Heart left ventricle (tissue), 16 donors: ENCODE results near the gene C14orf132. TPM values are rescaled to one million over a fixed set of nuclear protein-coding genes. Genes with fewer than 3 reads are reported as not detected.

Source experiments
- ATAC-seq, 4 donors: fragments of 200-7000 bp; cut with Tn5 transposase; one replicate each; pipeline ENCODE4 v1.9.1; 2020 to 2022; ENCODE audit warnings: moderate library complexity in 4 of 4, mild to moderate bottlenecking in 3 of 4, moderate number of reproducible peaks in 1 of 4
- DNase-seq, 5 donors: peaks; one replicate each; pipeline ENCODE4 v3.0.0-alpha.2; 2020
- H3K27ac ChIP-seq, 12 donors: fragments of 200-600 bp; sonication (generic) in 4 of 12; one replicate each; pipeline versions ENCODE4 v1.5.0 to v1.8.0; 2016 to 2022; ENCODE audit warnings: mild to moderate bottlenecking in 2 of 12
- H3K27me3 ChIP-seq, 9 donors: fragments of 200-600 bp; sonication (generic) in 2 of 9; one replicate each; pipeline versions ENCODE4 v1.5.1 to v1.8.0; 2016 to 2022; ENCODE audit warnings: mild to moderate bottlenecking in 3 of 9
- H3K36me3 ChIP-seq, 9 donors: fragments of 200-600 bp; sonication (generic) in 2 of 9; one replicate each; pipeline versions ENCODE4 v1.5.0 to v1.8.0; 2018 to 2022; ENCODE audit warnings: mild to moderate bottlenecking in 2 of 9
- H3K4me1 ChIP-seq, 12 donors: fragments of 200-600 bp; sonication (generic) in 4 of 12; one replicate each; pipeline versions ENCODE4 v1.5.0 to v1.8.0; 2016 to 2022; ENCODE audit warnings: mild to moderate bottlenecking in 3 of 12
- H3K4me3 ChIP-seq, 12 donors: fragments of 200-600 bp; sonication (generic) in 4 of 12; one replicate each; pipeline versions ENCODE4 v1.5.0 to v1.8.0; 2017 to 2022; ENCODE audit warnings: mild to moderate bottlenecking in 9 of 12, moderate library complexity in 4 of 12
- H3K9me3 ChIP-seq, 12 donors: fragments of 200-600 bp; sonication (generic) in 4 of 12; one replicate each; pipeline versions ENCODE4 v1.5.0 to v1.8.0; 2016 to 2022; ENCODE audit warnings: mild to moderate bottlenecking in 1 of 12
- CTCF ChIP-seq, 12 donors: fragments of 200-600 bp; sonication (generic) in 4 of 12; IDR thresholded peaks; one replicate each; pipeline versions ENCODE4 v1.5.0 to v1.8.0; 2018 to 2022; ENCODE audit warnings: antibody characterized with exemption in 12 of 12, mild to moderate bottlenecking in 5 of 12
- POLR2A ChIP-seq, 2 donors: fragments of 450-650 bp; IDR thresholded peaks; one replicate each; pipeline ENCODE4 v1.6.1; 2017; ENCODE audit warnings: antibody characterized with exemption in 2 of 2, mild to moderate bottlenecking in 2 of 2, moderate library complexity in 2 of 2
- WGBS, 4 donors: extraction: QIAGEN DNeasy Blood & Tissue Kit in 2 of 4; methylation state at CpG; one replicate each; pipeline versions ENCODE4 v1.1.5 to v1.1.7; 2013 to 2018; 5-methylcytosine and 5-hydroxymethylcytosine counted together
- intact Hi-C, 10 donors: fragments of 100-400 bp; cut with DNase I; formaldehyde crosslinking; loops; one replicate each; pipeline versions ENCODE4 v1.11.1 to v1.14.2; 2022
- polyA plus RNA-seq, 2 donors: library from polyadenylated mRNA; stranded (reverse); fragments of 200-250 nt; gene quantifications; one replicate each; pipeline ENCODE4 v1.2.3, GENCODE V29; 2013
- total RNA-seq, 9 donors: library from RNA; depleted of rRNA in 2 of 9; stranded (reverse); fragments of >200 nt in 2 of 9; fragmentation: NEBNext Ultra II Directional in 3 of 9; extraction: Animal tissue kit (Norgen Biotek cat#: 25700) in 3 of 9; gene quantifications; one replicate each; pipeline versions ENCODE4 v1.1.0 to v1.2.4, GENCODE V29; 2016 to 2023
- donor health status: ischemic (EF 13 %, LVEDD 7.1; RV severe dilation, severe dysfunction).
- donor health status: healthy with polysubstance abuse.
- donor health status: DM: no; HTN: yes; CAD: no.
- donor health status: DM: no; HTN: no; CAD: no.
- donor health status: ischemic (EF 25% LVEDD 6.9; RV normal size, moderate dysfunction).
- donor health status: ischemic (EF 25% LVEDD 5.7; RV mildly dilated, moderate dysfunction).
- donor health status: healthy.
- donor health status: DM: yes; HTN: yes; CAD: no.
- donor health status: ischemic (EF 35%, LVEDD 5.7; RV mildly dilated, moderate dysfunction).
- donor health status: nonischemic (EF 11% LVEDD 7.7; RV severe dilation, severe dysfunction).
- donor health status: DM: yes; HTN: yes; CAD: no.
- donor health status: PGD.
- donor health status: ischemic (EF 29% LVEDD 5.4; RV normal size, mild dysfunction).
- donor health status: nonischemic (EF 23%, LVEDD 6.1; RV moderate dilation, normal function).

C14orf132 gene
- total and polyA plus RNA-seq, 11 donors, result 0.76 to 14.9 (median 1.8) TPM

DNA sequence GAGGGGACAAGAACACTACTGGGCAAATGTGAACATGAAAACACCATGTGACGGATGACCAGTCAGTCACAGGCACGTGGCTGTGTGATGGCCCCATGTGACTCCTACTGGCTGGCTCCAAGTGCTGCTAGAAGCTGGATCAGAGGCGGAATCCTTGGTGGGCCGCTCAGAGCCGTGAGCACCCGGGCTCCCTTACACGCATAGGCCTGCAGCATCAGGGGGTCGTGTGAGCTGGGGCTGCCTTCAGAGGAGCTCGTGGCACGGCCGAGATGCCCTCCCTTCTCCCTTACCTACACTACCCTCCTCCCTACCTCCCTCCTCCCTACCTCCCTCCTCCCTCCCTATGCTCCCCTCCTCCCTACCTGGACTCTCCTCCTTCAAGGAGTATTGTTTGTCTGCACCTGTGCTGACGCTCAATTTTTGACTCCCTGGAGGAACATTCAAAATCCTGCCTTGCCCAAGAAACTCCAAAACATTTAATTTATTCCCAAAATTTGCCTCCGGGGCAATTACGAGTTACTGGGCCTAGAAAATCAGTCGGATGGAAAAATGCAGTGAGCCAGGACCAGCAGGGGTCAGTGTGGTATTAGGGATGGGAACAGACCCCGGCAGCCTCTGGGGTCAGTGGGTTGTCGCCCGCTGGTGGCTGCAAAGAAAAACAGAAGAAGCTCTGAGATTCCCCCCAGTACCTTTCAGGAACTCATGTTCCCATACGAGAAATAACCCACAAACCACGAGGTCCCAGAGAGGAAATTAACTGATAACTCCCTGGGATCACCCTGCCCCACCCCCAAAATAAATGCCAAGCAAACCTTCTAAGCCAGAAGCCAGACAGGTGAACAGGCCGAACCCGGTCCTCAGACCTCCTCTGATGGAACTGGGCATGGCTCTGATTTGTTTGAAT, 61.3 kb downstream of the C14orf132 start:
- no peak overlapping the region for H3K4me3 ChIP-seq
- intact Hi-C loops, result loop anchor here (1.0 to 10.0 kb wide), 5 partner anchors 174 to 324 kb away; no protein-coding TSS in a partner anchor
- 34 to 37% (median 34%) methylated on average over 22 of the region's 22 CpGs for WGBS, 4 donors
- peaks cover 0 to 29% (median 0%) of the 10 kb centered on the region in 9 donors for H3K27me3 ChIP-seq
- no peak overlapping the region for H3K27ac ChIP-seq
- peaks cover 0 to 5% (median 0%) of the 10 kb centered on the region in 12 donors for H3K4me1 ChIP-seq
- peak in 3 of 4 donors; percentile 52 to 66 (median 55) for ATAC-seq
- H3K9me3 ChIP-seq, result peaks cover 0 to 5% (median 0%) of the 10 kb centered on the region in 12 donors
- peak in 4 of 5 donors; percentile 59 to 72 (median 64) for DNase-seq
- no peaks in the 10 kb centered on the region for H3K36me3 ChIP-seq
- peak; percentile 40 to 86 (median 76) for TF ChIP-seq CTCF (IDR thresholded peaks at IDR 0.05)
- TF ChIP-seq POLR2A (IDR thresholded peaks at IDR 0.05), result no peak

DNA sequence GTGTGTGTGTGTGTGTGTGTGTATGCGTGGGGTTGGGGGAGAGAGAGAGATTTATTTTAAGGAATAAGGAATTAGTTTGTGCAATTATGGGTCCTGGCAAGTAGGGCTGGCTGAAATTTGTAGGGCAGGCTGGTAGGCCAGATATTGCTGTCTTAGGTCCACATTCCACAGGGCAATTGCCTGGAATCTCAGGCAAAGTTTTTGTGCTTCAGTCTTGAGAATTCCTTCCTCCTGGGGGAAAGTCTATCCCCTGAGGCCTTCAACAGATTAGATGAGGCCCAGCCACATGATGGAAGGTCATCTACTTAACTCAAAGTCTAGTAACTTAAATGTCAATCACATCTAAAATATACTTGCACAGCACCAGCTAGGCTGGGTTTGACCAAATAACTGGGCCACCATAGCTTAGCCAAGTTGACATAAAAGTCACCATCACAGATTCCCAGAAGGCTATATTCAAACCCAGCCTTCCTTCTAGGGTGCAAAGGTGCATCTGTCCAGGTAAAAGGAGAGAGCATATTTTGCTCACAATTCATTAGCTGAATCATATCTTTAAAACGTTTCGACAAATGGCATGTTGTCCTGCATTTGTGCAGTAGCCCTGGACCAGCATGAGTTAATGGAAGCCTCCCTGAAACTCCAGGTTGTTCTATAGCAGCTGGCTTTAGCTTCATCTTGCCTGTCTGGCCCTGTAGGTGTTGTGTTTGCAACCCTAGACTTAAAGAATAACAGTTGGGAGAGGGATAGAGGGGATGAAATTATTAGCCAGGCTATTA, 63.1 kb downstream of the C14orf132 start:
- WGBS, 4 donors, result 72 to 92% (median 74%) methylated on average over 3 of the region's 3 CpGs
- DNase-seq, result no peak
- intact Hi-C loops, result loop anchor here in 5 of 10 donors (2.0 to 10.0 kb wide), 3 partner anchors 173 to 323 kb away; no protein-coding TSS in a partner anchor
- no peak for ATAC-seq
- peaks cover 0 to 5% (median 0%) of the 10 kb centered on the region in 12 donors for H3K9me3 ChIP-seq
- H3K36me3 ChIP-seq, result no peaks in the 10 kb centered on the region
- H3K4me1 ChIP-seq, result peaks cover 0 to 5% (median 0%) of the 10 kb centered on the region in 12 donors
- TF ChIP-seq POLR2A (IDR thresholded peaks at IDR 0.05) (no peak), CTCF (IDR thresholded peaks at IDR 0.05) (no peak)
- H3K27me3 ChIP-seq, result peaks cover 0 to 17% (median 0%) of the 10 kb centered on the region in 9 donors
- H3K4me3 ChIP-seq, result no peak overlapping the region
- no peak overlapping the region for H3K27ac ChIP-seq

- no peak for DNase-seq
- peak overlapping the region in 1 of 12 donors; percentile 86 for H3K27ac ChIP-seq
- ATAC-seq, result no peak
- H3K4me3 ChIP-seq, result no peak overlapping the region
- peaks cover 0 to 9% (median 0%) of the 10 kb centered on the region in 9 donors for H3K27me3 ChIP-seq
- H3K36me3 ChIP-seq, result no peaks in the 10 kb centered on the region
- intact Hi-C loops, result loop anchor here in 5 of 10 donors (2.0 to 10.0 kb wide), 3 partner anchors 172 to 322 kb away; no protein-coding TSS in a partner anchor
- no peak for TF ChIP-seq POLR2A (IDR thresholded peaks at IDR 0.05)
- TF ChIP-seq CTCF (IDR thresholded peaks at IDR 0.05), result no peak
- peaks cover 0 to 5% (median 0%) of the 10 kb centered on the region in 12 donors for H3K9me3 ChIP-seq
- WGBS, 4 donors, result 75 to 83% (median 81%) methylated on average over 2 of the region's 2 CpGs
- peaks cover 0 to 5% (median 0%) of the 10 kb centered on the region in 12 donors for H3K4me1 ChIP-seq
Observed at GRCh38 chr14:96103075-96103474, 63.9 kb downstream of the C14orf132 start.
